Right renal cortex interstitium (tissue), 3 donors: ENCODE data around the gene FCN2. TPM values are rescaled to one million over a fixed set of nuclear protein-coding genes. Genes with fewer than 3 reads are reported as not detected.

Source experiments
- DNase-seq, 3 donors: peaks; one replicate each; pipeline ENCODE4 v3.0.0-alpha.2; 2013; ENCODE audit warnings: low read depth in 3 of 3, low spot score in 2 of 3
- polyA plus RNA-seq, 3 donors: library from polyadenylated mRNA; unstranded; fragments of 120-200 nt; gene quantifications; one replicate each; pipeline ENCODE4 v1.2.1, GENCODE V29; 2013; ENCODE audit not compliant: insufficient read length in 3 of 3

The FCN2 gene
- polyA plus RNA-seq, 3 donors = 0.47 to 0.62 (median 0.52) TPM

DNA sequence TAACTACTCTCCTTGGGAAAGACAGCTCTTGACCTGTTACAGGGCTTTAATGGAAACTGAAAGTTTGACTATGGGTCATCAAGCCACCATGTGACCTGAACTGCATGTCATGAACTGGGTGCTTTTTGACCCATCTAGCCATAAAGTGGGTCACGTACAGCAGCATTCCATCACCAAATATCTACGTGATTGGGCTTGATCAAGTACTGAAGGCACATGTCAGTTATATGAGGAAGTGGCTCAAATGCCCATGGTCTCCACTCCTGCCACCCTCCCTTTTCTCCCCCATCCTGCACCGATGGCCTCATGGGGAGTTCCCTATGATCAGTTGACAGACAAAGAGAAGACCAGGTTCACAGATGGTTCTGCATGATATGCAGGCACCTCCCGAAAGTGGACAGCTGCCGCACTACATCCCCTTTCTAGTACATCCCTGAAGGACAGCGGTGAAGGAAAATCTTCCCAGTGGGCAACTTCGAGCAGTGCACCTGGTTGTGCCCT is 44.5 kb downstream of the FCN2 start:
- DNase-seq = no peak

DNA sequence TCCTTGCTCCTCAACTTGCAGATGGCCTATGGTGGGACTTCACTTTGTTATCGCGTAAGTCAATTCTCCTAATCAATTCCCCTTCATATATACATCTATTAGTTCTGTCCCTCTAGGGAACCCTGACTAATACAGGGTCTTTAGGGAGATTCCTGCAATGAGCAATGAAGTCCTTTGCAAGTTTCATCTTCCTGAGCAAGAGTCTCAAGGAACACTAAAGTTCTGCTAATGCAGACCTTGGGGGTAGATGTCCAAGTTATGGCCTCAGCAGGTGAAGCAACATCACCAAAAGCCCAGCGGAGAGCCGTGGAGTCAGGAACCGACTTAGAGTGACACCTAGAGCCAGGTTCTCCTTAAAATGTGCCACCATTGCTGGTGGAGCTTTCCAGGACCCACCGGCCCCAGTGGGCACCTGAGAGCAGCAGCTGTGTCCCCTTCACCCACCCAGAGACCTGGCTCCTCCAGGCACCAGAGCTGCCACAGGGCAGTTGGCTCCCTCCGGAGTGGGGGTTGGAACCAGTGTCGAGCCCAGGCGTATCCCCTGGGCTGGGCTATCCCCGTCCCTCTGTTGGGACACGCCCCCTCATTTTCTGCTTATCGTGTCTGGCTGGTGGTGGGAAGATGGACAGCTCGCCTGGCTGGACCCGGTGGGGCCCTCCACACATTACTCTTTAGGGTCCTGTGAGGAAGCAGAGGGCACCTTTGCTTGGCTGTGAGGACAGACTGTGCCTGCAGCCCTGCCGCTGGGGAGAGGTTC is 48.0 kb downstream of the FCN2 start:
- DNase-seq = no peak

DNA sequence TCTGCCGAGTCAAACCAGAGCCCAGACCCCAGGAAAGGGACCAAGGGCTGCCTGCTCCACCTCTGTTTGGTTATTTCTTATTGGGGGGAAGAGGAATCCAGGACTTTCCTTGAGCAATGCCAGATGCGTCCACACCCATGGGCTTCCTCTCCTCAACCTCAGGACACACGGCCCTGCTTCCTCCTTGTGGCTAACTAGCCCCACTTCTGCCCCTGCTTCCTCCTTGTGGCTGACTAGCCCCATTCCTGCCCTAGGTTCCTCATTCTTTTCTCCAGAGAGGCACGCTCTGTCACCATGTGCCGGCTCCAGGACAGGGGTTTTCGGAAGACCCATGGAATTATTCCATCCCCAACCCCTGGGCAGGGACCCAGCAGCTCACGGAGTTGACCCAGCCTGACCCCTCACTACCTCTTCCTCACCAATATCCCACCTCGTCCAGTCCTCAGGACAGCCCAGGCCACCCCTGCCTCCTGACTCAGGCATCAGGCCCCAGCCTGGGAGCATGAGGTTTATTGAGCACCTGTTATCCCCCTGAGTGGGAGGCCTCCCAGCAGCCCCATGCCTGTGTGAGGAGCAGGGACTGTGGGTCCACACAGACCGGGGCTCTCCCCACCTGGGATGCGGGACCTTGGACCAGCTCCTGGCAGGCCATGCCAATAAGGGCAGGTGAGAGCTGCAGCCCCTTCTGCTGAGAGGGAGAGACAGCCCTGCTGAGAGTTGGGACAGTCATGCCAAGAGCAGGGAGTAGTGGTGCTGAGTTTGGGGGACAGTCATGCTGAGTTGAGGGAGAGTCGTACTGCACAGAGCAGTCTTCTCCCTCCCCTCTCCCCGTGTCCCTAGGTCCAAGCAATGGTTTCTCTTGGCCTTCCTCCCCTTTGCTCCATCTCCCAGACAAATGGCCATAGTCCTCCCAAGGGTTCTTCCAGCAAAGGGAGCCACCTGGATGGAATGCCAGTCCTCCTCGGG is 48.9 kb downstream of the FCN2 start:
- DNase-seq = no peak

- no peak for DNase-seq
Measured at GRCh38 chr9:134930398-134930797, 49.8 kb downstream of the FCN2 start.

- DNase-seq = no peak
Measured at GRCh38 chr9:134932171-134932570, 51.6 kb downstream of the FCN2 start.

- no peak for DNase-seq
Measured at GRCh38 chr9:134932606-134933005, 52.0 kb downstream of the FCN2 start.

DNA sequence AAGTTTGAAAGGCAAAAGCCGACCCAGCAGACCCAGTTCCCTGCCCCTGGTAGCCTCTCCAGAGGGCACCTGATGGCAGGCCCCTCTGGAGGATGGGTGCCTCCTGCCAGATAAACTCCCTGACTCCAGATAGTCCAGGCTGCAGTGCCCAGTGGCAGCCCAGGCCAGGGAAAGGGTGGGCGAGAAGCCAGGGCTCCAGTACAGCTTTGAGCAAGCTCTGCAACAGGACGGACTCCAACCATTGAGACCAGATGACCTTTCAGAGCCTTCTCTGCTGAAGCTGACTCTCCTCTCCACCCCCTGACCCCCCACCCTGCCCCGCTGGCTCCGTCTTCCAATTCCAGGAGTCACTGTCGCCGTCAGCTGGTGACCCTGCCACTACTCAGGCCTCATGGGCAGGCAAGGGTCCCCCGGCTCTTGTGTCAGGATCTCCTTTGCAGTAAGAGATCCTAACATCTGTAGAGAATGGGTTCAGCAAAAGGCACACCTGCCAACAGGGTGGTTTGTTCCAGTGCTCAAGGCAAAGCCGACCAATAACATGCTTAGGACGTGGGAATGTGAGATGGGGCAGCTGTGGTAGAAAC is 52.6 kb downstream of the FCN2 start:
- DNase-seq = no peak

- no peak for DNase-seq
Measured at GRCh38 chr9:134935056-134935640, 54.5 kb downstream of the FCN2 start.

GRCh38 chr9:134935701-134936345 is 55.2 kb downstream of the FCN2 start:
- DNase-seq = no peak

- no peak for DNase-seq
Measured at GRCh38 chr9:134936346-134937163, 55.9 kb downstream of the FCN2 start.

Other genes starting within 250 kb of the FCN2 start
- 10 to 100 TPM; 70.5 to 77.2 (median 77.0) TPM for gene COL5A1, start 239.0 kb upstream of the FCN2 start, polyA plus RNA-seq
- 1 to 10 TPM; 2.6 to 3.2 (median 2.8) TPM for gene FCN1, start 37.1 kb downstream of the FCN2 start, polyA plus RNA-seq
- gene OLFM1, start 206.9 kb downstream of the FCN2 start, polyA plus RNA-seq = 1 to 10 TPM; 3.2 to 5.7 (median 3.6) TPM